ENCODE data around the gene WDR93.

DNA sequence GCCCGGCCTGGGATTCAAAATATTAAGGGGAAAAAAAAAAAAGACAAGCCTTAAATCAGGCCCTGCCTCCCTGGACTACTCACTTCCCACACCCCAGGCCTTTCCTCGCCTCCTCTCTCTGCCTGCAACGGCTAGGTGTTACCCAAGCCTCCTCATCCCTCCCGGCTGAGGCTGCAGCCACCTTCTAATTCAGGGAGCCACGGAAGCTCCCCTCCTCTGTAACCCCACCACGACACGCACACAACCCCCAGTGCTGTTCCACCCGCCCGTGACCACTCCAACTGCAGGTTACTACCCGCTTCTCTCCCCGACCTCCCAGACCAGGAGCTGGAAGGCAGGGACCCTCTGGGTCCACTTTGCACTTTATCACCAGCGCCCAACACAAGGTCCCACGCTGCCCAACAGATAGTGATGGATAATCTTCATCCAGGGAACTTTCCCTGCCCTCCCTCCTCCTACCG is 36.3 kb upstream of the WDR93 start:
- TF ChIP-seq POLR2A (IDR thresholded peaks at IDR 0.05) (no peak), CTCF (IDR thresholded peaks at IDR 0.05 in 8 of 11, conservative IDR thresholded peaks at IDR 0.05 in 3 of 11) (no peak)

All from spleen (tissue), 7 donors.